ENCODE measurements around the gene TRPM8.
A peak's percentile ranks its signal among the peaks of the same experiment; 100 is the strongest.
"Not testable (repeated sequence)": the region's sequence is repeated elsewhere in the genome, so short reads cannot be mapped to it uniquely, and the experiment has no call there.

Gene TRPM8

DNA sequence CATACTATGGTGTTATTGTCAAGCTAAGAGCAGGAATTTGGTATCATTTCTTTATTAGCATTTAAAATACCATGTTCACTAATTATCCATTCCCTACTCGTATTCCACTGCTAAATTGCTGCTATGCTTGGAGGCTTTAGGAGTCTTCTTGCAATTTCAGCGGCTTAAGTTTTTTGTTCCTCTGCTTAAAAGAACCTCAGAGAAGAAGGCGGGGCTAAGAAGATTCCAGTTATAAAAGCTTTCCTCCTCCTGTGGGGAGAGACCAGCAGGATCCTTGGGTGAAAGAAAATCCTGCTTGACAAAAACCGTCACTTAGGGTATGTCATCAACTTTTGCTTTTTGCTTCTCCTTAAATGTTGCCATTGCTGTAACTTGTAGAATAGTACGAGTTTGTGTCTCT is at the start of gene TRPM8:
TRPM8 (plus strand) TSS at position 258 of the 400 bp plus-strand sequence. CDS start 9,165 bp downstream, outside the sequence.
- DNase-seq = no peak

DNA sequence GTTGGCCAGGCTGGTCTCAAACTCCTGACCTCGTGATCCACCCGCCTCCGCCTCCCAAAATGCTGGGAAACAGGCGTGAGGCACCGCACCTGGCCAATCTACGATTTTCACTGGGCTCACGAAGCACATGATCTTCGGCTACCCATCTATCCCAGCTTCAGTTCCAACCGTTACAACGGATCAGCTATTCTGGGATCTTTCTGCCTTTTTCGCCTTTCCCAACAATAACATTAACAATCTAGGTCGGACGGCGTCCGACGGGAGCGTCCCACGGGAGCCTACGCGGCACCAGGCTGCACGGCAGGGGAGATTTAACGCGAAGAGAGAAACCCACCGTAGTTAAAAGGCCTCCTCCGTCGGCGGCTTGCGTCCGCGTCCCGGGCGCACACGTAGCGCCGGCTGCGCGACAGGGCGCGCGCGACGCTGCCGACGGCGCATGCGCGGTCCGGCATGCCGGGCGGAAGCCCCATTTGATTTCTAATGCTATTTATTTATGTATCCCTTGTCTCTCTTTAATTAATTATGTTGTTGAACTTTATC is 49.1 kb upstream of the TRPM8 start, which contains the start of gene MSL3B:
MSL3B (minus strand) TSS at position 394 of the 540 bp plus-strand sequence.
- peak; percentile 66 for DNase-seq

GRCh38 chr2:233871432-233871831 is 45.7 kb upstream of the TRPM8 start:
- no peak for DNase-seq

- not testable (repeated sequence) for DNase-seq
Observed at GRCh38 chr2:233872125-233872524, 45.0 kb upstream of the TRPM8 start.

DNA sequence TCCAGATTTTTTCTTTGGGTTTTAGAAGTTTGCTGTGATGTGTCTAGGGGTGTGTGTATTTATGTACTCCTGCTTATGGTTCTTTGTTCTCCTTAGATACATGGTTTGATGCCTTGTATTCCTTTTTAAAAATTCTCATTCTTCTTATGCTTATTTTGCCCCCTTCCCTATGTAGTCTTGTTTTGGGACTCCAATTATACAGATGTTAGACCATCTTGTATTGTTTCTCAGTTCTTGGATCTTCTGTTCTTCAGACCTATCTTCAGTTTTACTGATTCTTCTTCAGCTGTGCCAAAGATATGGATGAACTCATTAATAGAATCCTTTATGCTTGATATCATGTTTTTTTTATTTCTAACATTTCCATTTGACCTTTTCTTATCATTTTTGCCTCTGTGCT is 34.8 kb upstream of the TRPM8 start:
- DNase-seq = no peak

DNA sequence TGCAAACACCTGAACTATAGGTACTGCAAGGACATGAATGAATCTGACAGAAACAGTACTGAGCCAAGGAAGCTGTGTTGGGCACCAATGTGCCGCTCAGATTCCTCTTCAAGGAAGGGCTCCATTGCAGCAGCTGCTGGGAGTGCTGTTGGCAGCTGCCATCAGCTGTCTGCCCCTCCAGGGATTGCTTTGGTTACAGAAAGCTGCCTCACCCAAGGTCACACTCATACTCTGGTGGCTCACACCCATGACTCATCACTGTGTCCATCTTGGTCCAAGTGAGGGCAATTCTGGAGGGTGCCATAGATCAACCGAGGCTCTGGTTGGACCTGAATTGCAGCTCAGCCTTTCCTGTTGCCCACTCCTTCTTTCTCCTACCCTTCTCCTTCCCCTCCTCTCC is 24.4 kb upstream of the TRPM8 start:
- DNase-seq = no peak

DNA sequence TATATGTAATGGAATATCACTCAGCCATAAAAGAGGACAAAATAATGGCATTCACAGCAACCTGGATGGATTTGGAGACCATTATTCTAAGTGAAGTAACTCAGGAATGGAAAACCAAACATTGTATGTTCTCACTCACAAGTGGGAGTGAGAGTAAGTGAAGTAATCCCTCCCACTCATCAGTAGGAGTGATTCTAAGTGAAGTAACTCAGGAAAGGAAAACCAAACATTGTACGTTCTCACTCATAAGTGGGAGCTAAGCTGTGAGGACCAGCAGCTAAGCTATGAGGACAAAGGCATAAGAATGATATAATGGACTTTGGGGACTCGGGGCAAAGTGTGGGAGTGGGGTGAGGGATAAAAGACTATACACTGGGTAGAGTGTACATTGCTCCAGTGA is 20.9 kb upstream of the TRPM8 start:
- not testable (repeated sequence) for DNase-seq

DNA sequence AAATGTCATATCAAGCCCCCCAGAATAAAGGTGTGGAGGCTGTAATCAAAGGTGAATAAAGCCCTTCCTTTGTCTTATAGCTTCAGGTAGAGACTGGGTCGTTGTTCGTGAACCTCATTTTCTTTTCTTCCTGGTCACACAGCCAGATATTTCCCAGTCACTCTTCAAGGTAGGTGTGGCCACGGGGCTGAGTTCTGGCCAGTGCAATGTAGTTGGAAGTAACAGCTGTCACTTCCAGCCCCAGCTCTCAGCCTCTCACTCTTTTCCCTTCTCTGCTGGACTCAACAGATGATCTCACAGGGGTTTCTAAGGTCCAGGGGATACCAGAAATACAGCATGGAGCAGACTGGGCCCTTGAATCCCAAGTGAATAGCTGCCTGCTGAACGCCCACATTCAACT is 15.8 kb upstream of the TRPM8 start:
- DNase-seq = no peak

- no peak for DNase-seq
Observed at GRCh38 chr2:233901884-233902283, 15.3 kb upstream of the TRPM8 start.

DNA sequence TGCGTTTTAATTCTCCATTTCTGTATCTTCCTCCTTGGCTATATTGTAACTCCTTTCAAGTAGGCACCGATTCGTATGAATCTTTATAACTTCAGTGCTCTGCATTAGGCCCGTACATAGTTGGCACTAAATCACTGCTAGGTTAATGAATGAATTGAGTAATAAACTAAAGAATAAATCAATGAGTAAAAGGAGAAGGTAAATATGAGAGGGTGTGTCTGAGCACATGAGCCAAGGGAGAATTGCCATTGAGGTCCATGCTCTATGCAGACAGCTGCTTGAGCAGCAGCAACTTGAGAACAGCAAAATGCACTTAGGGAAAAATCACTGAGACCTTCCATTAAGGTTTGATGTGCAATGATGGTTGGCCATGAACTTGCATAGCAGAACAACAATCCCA is 11.2 kb upstream of the TRPM8 start:
- no peak for DNase-seq

- no peak for DNase-seq
Observed at GRCh38 chr2:233907627-233908026, 9.5 kb upstream of the TRPM8 start.

DNA sequence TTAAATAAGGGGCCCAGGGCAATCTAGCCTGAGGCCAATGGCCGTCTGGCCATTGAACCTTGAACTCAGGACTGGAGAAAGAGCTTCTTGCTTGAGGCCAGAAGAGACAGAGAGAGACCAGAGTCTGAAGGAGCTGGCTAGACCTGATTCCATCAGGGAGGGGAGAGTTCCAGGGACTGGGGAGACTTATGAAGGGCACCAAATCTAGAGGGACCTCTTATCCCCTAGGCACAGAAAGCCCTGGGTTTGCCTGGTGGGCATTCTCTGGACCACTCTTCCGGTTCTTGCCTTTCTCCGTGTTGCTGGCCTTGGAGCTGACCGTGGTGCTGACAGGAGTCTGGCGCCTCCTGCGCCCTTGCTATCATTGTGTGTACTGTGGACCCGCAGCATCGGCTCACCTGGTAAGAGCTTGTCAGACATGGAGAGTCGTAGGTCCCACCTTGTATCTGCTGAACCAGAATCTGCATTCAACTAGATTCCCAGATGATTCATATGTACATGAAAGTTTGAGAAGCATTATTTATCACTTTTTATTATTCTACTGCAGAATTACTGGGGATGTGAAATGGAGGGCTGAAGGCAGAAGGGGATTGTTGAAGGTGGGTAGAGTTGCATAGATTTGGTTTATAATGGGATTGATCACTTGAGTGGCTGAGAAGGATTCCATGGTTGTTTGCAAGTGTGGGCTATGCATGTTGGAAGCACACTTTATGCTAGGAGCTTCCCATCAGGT is 4.3 kb upstream of the TRPM8 start:
- no peak for DNase-seq

DNA sequence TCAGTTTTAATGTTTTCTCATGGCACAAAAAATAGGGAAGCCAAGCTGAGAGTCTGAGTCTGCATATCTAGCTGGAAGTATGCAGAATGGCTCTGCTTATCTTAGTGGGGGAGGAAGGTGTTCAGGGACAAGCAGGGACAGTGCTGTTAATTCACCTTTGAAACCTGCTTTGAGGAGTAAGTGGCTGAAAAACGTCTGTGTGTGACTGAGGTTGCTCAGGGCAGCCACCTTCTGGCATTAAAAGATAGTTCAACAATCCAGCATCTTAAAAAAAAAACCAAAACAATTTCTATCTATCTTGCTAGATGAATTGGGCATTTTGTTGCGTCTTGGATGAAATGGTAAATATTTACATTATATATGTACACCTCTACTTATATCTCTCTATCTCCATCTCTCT is 2.0 kb upstream of the TRPM8 start:
- no peak for DNase-seq

DNA sequence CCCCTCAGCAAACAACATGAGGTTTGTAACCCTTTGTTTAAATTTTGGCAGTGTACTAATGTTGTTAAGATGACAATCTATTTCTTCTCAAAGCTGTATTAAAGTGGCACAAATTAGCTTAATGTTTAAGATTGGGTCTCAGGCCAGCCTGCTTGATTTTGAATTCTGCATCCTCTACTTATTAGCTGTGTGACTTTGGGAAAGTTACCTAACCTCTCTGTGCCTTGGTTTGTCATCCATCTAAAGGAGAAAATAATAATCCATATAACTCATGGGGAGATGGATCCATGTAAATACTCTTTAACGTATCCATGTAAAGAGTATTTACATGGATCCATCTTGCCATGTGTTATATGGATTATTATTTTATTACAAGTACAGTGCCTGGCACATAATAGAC is 2.1 kb downstream of the TRPM8 start:
- no peak for DNase-seq

DNA sequence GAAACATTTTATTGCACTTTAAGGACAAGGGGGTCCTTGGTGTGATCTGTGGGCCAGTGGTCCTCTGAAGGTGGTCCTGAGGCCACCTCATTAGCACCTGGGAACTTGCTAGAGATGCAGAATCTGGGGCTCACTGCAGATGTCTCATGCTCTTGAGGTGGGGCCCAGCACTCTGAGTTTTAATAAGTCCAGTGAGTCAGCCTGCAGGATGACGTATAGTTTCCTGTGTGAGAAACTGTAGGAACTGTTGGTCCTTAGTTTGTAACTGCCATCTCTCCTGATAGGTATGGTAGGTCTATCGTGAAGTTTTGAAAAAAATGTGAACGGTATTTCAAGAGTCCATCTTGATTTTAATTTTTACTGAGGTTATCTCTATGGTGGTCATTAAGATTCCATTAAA is 2.8 kb downstream of the TRPM8 start:
- DNase-seq = no peak

GRCh38 chr2:233922471-233922870 is 5.3 kb downstream of the TRPM8 start:
- no peak for DNase-seq

DNA sequence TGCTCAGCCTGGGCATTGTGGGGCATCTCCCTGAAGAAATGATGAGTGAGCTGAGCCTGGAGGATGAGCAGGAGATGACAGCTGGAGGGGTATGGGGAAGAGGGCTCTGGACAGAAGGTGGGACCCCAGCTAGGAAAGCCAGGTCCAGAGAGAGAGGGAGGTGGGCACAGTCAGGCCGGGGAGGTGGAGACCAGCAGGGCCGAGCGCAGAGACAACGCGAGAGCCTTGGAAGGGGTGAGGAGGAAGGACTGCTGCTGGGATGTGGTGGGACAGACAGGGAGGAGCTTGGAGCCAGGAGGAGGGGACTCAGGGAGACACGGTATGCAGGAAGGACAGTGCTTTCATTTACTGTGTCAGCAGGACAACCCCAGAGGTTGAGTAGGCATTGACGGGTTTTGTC is 8.2 kb downstream of the TRPM8 start:
- DNase-seq = no peak

DNA sequence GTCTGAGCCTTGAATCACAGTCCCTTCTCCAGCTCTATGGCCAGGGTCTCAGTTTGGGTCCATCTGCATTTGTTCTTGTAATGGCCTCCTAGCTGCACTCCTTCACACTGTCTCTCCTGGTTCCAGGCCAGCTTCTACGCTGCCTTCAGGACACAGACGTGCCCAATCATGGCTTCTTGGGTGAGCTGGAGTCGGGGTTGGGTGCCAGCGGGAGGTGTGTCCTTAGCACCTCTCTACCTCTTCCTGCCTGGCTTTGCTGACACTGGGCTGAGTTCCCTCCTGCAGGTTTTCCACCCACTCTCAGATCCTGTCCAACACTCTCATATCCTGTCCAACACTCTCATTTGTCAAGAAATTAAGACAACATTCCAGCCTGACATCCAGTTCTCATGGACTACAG is 9.6 kb downstream of the TRPM8 start:
- DNase-seq = no peak

DNA sequence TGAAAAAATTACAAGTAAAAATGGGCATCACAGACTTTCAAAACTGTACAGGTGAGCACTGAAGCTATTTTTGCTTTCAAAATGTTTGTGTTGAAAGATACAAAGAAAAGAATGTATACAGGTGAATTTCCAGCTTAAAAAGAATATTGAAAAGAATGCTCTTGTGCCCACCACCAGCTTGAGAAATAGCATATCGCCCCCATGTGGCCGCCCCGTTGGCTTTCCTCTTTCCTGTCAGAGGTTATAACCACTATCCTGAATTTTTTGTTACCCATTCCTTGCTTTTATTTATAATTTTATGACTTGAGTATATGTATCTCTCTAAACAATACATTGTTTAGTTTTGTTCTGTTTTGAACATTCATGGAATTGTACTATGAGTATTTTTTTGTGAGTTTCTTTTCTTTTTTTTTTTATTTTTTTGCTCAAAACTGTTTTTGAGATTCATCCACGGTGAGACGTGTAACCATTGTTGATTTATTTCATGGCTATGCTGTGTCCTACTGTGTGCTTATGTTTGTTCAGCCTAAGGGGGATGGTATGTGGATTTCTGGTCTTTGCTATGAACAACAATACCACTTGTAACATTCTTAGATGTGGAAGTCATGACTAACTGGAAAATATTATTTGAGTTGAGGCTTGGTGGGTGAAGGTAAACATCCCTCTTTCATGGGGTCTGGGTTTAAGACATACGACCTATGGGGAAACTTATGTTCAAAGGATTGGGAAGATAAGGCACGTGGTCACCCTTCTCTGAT is 11.6 kb downstream of the TRPM8 start:
- DNase-seq = no peak

- DNase-seq = no peak
Observed at GRCh38 chr2:233929352-233930022, 12.3 kb downstream of the TRPM8 start.

- no peak for DNase-seq
Observed at GRCh38 chr2:233934524-233934923, 17.4 kb downstream of the TRPM8 start.

GRCh38 chr2:233935426-233935825 is 18.3 kb downstream of the TRPM8 start:
- DNase-seq = no peak

GRCh38 chr2:233936089-233936488 is 18.9 kb downstream of the TRPM8 start:
- DNase-seq = no peak

Measured in activated T-cell treated with anti-CD3 and anti-CD28 coated beads, Interleukin-2, amount 50 U/mL, for 1 hour (primary cell).